Measurements from ENCODE around the gene DLX4.

Gene DLX4

DNA sequence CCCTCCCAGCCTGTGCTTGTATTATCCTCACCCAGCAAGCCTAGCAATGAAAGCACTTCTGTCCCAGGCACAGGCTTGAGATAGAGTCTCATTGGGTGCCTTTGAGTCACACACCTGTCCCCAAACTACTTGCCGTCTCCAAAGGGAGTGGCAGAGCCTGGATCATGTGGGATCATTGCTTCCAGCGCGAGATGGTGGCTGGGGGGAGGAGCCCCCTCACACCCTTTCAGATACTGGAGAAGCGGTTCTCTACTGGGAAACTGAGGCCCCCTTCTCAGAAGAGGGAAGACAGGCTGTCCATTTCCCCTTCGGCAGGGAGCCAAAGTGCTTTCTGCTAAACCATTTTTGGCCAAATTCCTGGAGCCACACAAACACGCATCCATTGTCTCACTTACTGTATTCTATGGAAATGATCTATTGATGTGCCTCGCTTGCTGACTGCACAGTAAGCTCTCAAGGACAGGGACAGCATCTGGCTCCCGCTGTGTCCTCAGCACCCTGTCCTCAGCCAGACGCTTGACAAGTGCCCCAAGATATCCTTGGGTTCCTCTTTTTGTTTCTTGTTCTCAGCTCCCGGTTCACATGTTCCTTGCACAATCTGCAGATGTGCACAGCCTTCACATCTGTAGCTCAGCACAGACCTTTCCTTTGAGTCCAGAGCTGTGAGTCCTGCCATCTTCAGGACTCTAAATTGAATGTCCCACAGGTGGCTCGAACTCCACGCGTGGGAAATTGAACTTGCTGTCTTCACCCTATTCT is 52.0 kb downstream of the DLX4 start:
- no peak for DNase-seq

GRCh38 chr17:50021681-50022370 is 52.8 kb downstream of the DLX4 start:
- no peak for DNase-seq

GRCh38 chr17:50022463-50023130 is 53.6 kb downstream of the DLX4 start:
- no peak for DNase-seq

DNA sequence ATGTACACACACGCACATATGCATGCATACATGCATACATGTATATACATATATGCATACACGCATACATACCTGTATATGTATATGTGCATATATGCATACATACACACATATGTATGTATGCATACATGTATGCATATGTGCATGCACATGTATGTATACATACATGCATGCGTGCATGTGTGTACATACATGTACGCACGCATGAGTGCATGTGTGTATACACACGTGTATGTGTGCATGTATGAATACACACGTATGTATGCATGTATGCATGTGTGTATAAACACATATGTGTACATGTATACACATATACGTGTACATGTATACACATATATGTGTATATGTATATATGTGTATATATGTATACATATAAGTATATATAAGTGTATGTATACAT is 54.5 kb downstream of the DLX4 start:
- DNase-seq = no peak

Data from SW 1271 (cell line).